GOT3 (cell line): Measurements from ENCODE around the gene KLHDC3.
"Not testable (repeated sequence)": the region's sequence is repeated elsewhere in the genome, so short reads cannot be mapped to it uniquely, and the experiment has no call there.

Source experiments
- DNase-seq: peaks from one replicate; lab custom pipeline; 2025; ENCODE audit warnings: mixed read lengths; lab: John Stamatoyannopoulos, UW

KLHDC3 gene

GRCh38 chr6:42988486-42989020 is 25.5 kb upstream of the KLHDC3 start:
- DNase-seq, result no peak

GRCh38 chr6:42989923-42990322 is 24.1 kb upstream of the KLHDC3 start:
- no peak for DNase-seq

GRCh38 chr6:42993445-42993844 is 20.6 kb upstream of the KLHDC3 start:
- no peak for DNase-seq

GRCh38 chr6:42996513-42996912 is 17.5 kb upstream of the KLHDC3 start:
- DNase-seq, result no peak

GRCh38 chr6:42998205-42998604 is 15.8 kb upstream of the KLHDC3 start:
- not testable (repeated sequence) for DNase-seq

- DNase-seq, result no peak
These were observed 12.2 kb upstream of the KLHDC3 start for GRCh38 chr6:43001843-43002242.

- no peak for DNase-seq
These were observed 8.2 kb upstream of the KLHDC3 start for GRCh38 chr6:43005844-43006243.

- no peak for DNase-seq
These were observed 7.8 kb upstream of the KLHDC3 start for GRCh38 chr6:43006251-43006650.

GRCh38 chr6:43007126-43007525 is 6.9 kb upstream of the KLHDC3 start:
- DNase-seq, result no peak

- DNase-seq, result no peak
These were observed 4.9 kb upstream of the KLHDC3 start for GRCh38 chr6:43009124-43009523.

- DNase-seq, result no peak
These were observed 2.8 kb upstream of the KLHDC3 start for GRCh38 chr6:43011207-43011606.

GRCh38 chr6:43012364-43012763 is 1.7 kb upstream of the KLHDC3 start:
- DNase-seq, result no peak

GRCh38 chr6:43013097-43013842 is 779 bp upstream of the KLHDC3 start:
- no peak for DNase-seq

- no peak for DNase-seq
These were observed 423 bp downstream of the KLHDC3 start for GRCh38 chr6:43014434-43014909.

GRCh38 chr6:43016176-43016942 is 2.3 kb downstream of the KLHDC3 start:
- DNase-seq, result no peak

GRCh38 chr6:43016943-43017334 is 2.9 kb downstream of the KLHDC3 start:
- no peak for DNase-seq

- no peak for DNase-seq
These were observed 5.1 kb downstream of the KLHDC3 start for GRCh38 chr6:43019152-43019551.

GRCh38 chr6:43020052-43020705 is 6.1 kb downstream of the KLHDC3 start:
- no peak for DNase-seq

- no peak for DNase-seq
These were observed 6.8 kb downstream of the KLHDC3 start for GRCh38 chr6:43020847-43021246.

GRCh38 chr6:43021270-43022047 is 7.4 kb downstream of the KLHDC3 start, which contains the start of gene RRP36:
Gene RRP36 (plus strand): TSS chr6:43021623. CDS start chr6:43021655, 32 bp downstream.
- DNase-seq, result no peak

- DNase-seq, result no peak
These were observed 10.4 kb downstream of the KLHDC3 start for GRCh38 chr6:43024436-43024835.

- DNase-seq, result no peak
These were observed 12.3 kb downstream of the KLHDC3 start for GRCh38 chr6:43026365-43026764.
